Measurements from ENCODE around the gene MED6. TPM values are rescaled to one million over a fixed set of nuclear protein-coding genes. Genes with fewer than 3 reads are reported as not detected.

The MED6 gene
- total RNA-seq, 1 experiment from 2014 or later: 46.3 TPM

GRCh38 chr14:70538087-70538486 is 62.4 kb downstream of the MED6 start:
- ChIA-PET CTCF (no interaction called here), POLR2A (no interaction called here)
- H3K27me3 Mint-ChIP-seq (ENCODE audit: low read depth): peaks cover 19% of the 10 kb centered on the region
- H3K4me1 Mint-ChIP-seq: no peaks in the 10 kb centered on the region
- TF ChIP-seq, protein P1, sequence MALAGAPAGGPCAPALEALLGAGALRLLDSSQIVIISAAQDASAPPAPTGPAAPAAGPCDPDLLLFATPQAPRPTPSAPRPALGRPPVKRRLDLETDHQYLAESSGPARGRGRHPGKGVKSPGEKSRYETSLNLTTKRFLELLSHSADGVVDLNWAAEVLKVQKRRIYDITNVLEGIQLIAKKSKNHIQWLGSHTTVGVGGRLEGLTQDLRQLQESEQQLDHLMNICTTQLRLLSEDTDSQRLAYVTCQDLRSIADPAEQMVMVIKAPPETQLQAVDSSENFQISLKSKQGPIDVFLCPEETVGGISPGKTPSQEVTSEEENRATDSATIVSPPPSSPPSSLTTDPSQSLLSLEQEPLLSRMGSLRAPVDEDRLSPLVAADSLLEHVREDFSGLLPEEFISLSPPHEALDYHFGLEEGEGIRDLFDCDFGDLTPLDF (CRISPR knock-in tag; IDR thresholded peaks at IDR 0.05): no peak
- TF ChIP-seq ZNF425 (CRISPR knock-in tag; conservative IDR thresholded peaks at IDR 0.05): no peak
- TF ChIP-seq SOX15 (CRISPR knock-in tag; IDR thresholded peaks at IDR 0.05): no peak
- TF ChIP-seq ARID4B (CRISPR knock-in tag; IDR thresholded peaks at IDR 0.05; ENCODE audit: borderline replicate concordance): no peak
- TF ChIP-seq, protein P2, sequence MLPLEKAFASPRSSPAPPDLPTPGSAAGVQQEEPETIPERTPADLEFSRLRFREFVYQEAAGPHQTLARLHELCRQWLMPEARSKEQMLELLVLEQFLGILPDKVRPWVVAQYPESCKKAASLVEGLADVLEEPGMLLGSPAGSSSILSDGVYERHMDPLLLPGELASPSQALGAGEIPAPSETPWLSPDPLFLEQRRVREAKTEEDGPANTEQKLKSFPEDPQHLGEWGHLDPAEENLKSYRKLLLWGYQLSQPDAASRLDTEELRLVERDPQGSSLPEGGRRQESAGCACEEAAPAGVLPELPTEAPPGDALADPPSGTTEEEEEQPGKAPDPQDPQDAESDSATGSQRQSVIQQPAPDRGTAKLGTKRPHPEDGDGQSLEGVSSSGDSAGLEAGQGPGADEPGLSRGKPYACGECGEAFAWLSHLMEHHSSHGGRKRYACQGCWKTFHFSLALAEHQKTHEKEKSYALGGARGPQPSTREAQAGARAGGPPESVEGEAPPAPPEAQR (CRISPR knock-in tag; IDR thresholded peaks at IDR 0.05): no peak
- TF ChIP-seq E2F4 (CRISPR knock-in tag; IDR thresholded peaks at IDR 0.05; ENCODE audit: borderline replicate concordance, low read depth): no peak
- no peak for TF ChIP-seq SP1 (CRISPR knock-in tag; conservative IDR thresholded peaks at IDR 0.05)
- no peak for TF ChIP-seq FOXP1 (CRISPR knock-in tag; IDR thresholded peaks at IDR 0.05; ENCODE audit: borderline replicate concordance)
- TF ChIP-seq GTF2I (CRISPR knock-in tag; conservative IDR thresholded peaks at IDR 0.05): no peak
- no peak for TF ChIP-seq E2F5 (CRISPR knock-in tag; IDR thresholded peaks at IDR 0.05)
- no peak for TF ChIP-seq KAT7 (CRISPR knock-in tag; IDR thresholded peaks at IDR 0.05; ENCODE audit: borderline replicate concordance)
- TF ChIP-seq HMGA2 (CRISPR knock-in tag; IDR thresholded peaks at IDR 0.05): no peak
- TF ChIP-seq JUN (CRISPR knock-in tag; IDR thresholded peaks at IDR 0.05): no peak
- TF ChIP-seq ZNF396 (CRISPR knock-in tag; IDR thresholded peaks at IDR 0.05; ENCODE audit: borderline replicate concordance): no peak
- ATAC-seq (no peak), DNase-seq (ENCODE audit: low spot score) (no peak)
- peaks cover 73% of the 10 kb centered on the region for H3K9me3 Mint-ChIP-seq
- H3K27ac Mint-ChIP-seq: no peak overlapping the region
- no peak overlapping the region for H3K4me3 Mint-ChIP-seq
- H3K36me3 Mint-ChIP-seq: peaks cover 51% of the 10 kb centered on the region

DNA sequence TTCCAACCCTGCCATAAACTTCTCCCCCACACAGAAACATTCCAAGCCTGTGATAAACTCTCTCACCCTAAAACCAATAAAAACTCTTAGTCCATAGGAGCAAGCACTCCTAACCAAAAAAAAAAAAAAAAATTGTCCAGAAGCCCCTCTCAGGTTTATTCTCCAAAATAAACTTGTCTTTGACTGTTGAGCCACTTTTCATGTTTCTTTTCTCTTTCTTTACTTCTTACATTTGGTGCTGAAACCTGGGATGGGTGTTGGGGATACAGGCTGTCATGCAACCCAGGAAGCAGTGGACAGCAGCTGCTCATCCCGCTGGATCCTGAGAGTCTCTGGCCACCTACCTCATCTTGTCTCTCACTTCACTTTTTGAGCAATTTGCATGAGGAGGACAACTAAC is 63.6 kb downstream of the MED6 start:
- Mint-ChIP-seq H3K27me3 (ENCODE audit: low read depth) (peaks cover 19% of the 10 kb centered on the region), H3K9me3 (peaks cover 77% of the 10 kb centered on the region), H3K4me1 (no peaks in the 10 kb centered on the region), H3K27ac (no peak overlapping the region), H3K36me3 (peaks cover 55% of the 10 kb centered on the region), H3K4me3 (no peak overlapping the region)
- ChIA-PET POLR2A (no interaction called here), CTCF (no interaction called here)
- ATAC-seq (no peak), DNase-seq (ENCODE audit: low spot score) (no peak)
- TF ChIP-seq SMAD3 (CRISPR knock-in tag; IDR thresholded peaks at IDR 0.05; ENCODE audit: borderline replicate concordance): no peak
- TF ChIP-seq TCF7 (CRISPR knock-in tag; IDR thresholded peaks at IDR 0.05; ENCODE audit: low read depth): no peak
- no peak for TF ChIP-seq ATF3 (CRISPR knock-in tag; conservative IDR thresholded peaks at IDR 0.05)
- TF ChIP-seq ZNF512 (CRISPR knock-in tag; IDR thresholded peaks at IDR 0.05; ENCODE audit: borderline replicate concordance): no peak
- TF ChIP-seq MXD4 (CRISPR knock-in tag; IDR thresholded peaks at IDR 0.05; ENCODE audit: borderline replicate concordance): no peak
- no peak for TF ChIP-seq ZNF396 (CRISPR knock-in tag; IDR thresholded peaks at IDR 0.05; ENCODE audit: borderline replicate concordance)
- TF ChIP-seq RORB (CRISPR knock-in tag; IDR thresholded peaks at IDR 0.05): no peak
- no peak for TF ChIP-seq FOXK1 (CRISPR knock-in tag; IDR thresholded peaks at IDR 0.05)
- no peak for TF ChIP-seq RELA (CRISPR knock-in tag; IDR thresholded peaks at IDR 0.05; ENCODE audit: borderline replicate concordance)

Measured in WTC11 (cell line).